Subcutaneous adipose tissue (tissue), 4 donors: ENCODE data around the gene KCNA10. TPM values are rescaled to one million over a fixed set of nuclear protein-coding genes. Genes with fewer than 3 reads are reported as not detected.

Experiments used
- CTCF ChIP-seq: fragments of 450-650 bp; IDR thresholded peaks from one replicate; pipeline ENCODE4 v1.5.1; 2016; ENCODE audit warnings: low read depth, mild to moderate bottlenecking, control low read depth, antibody characterized with exemption, moderate library complexity
- total RNA-seq, 4 donors: library from RNA; depleted of rRNA; stranded (reverse); fragments of >200 nt; gene quantifications; one replicate each; pipeline ENCODE4 v1.1.0, GENCODE V29; 2016

KCNA10 gene
- total RNA-seq, 4 donors from 2014 or later, result not detected

GRCh38 chr1:110498270-110498669, 20.7 kb downstream of the KCNA10 start:
- no peak for TF ChIP-seq CTCF

- TF ChIP-seq CTCF, result no peak
These were observed 22.9 kb downstream of the KCNA10 start for GRCh38 chr1:110495926-110496600.

GRCh38 chr1:110494522-110495406, 24.2 kb downstream of the KCNA10 start:
- no peak for TF ChIP-seq CTCF

GRCh38 chr1:110494036-110494435, 24.9 kb downstream of the KCNA10 start:
- no peak for TF ChIP-seq CTCF

GRCh38 chr1:110493059-110493699, 25.8 kb downstream of the KCNA10 start:
- no peak for TF ChIP-seq CTCF

- no peak for TF ChIP-seq CTCF
These were observed 26.4 kb downstream of the KCNA10 start for GRCh38 chr1:110492573-110492972.

GRCh38 chr1:110490791-110491451, 28.1 kb downstream of the KCNA10 start:
- no peak for TF ChIP-seq CTCF
